Measurements from ENCODE around the gene DCX. TPM values are rescaled to one million over a fixed set of nuclear protein-coding genes. Genes with fewer than 3 reads are reported as not detected.
A peak's percentile ranks its signal among the peaks of the same experiment; 100 is the strongest.

DCX gene
- total and polyA plus RNA-seq, 8 donors, result 0.03 to 0.43 (median 0.21) TPM; not detected in 1

- Histone ChIP-seq H3K27me3 (peaks cover 0 to 6% (median 0%) of the 10 kb centered on the region in 4 donors), H3K36me3 (no peaks in the 10 kb centered on the region), H3K4me1 (peaks cover 0 to 7% (median 0%) of the 10 kb centered on the region in 3 donors), H3K4me3 (no peak overlapping the region), H3K27ac (no peak overlapping the region), H3K9me3 (no peaks in the 10 kb centered on the region)
- WGBS, 2 donors, result 88 to 96% methylated on average over 3 of the region's 3 CpGs
- intact Hi-C loops (cut with DNase I), result no loop called here
- ATAC-seq, result no peak
- no peak for TF ChIP-seq CTCF (IDR thresholded peaks at IDR 0.05)
- no peak for FAIRE-seq
- DNase-seq, result no peak
Measured at GRCh38 chrX:111288841-111289240, 123.2 kb downstream of the DCX start.

GRCh38 chrX:111284631-111285293 is 127.2 kb downstream of the DCX start:
- no peaks in the 10 kb centered on the region for H3K36me3 ChIP-seq
- H3K27ac ChIP-seq, result peak overlapping the region in 1 of 4 donors; percentile 19
- H3K4me3 ChIP-seq, result no peak overlapping the region
- no peaks in the 10 kb centered on the region for H3K9me3 ChIP-seq
- no peak for TF ChIP-seq CTCF (IDR thresholded peaks at IDR 0.05)
- DNase-seq (peak in 1 of 6 donors; percentile 13), ATAC-seq (peak in 3 of 4 donors; percentile 38 to 75 (median 73)), FAIRE-seq (no peak)
- peaks cover 0 to 6% (median 0%) of the 10 kb centered on the region in 4 donors for H3K27me3 ChIP-seq
- intact Hi-C loops (cut with DNase I), result no loop called here
- 16 to 17% methylated on average over 8 of the region's 8 CpGs for WGBS, 2 donors
- H3K4me1 ChIP-seq, result peaks cover 0 to 7% (median 0%) of the 10 kb centered on the region in 3 donors

- intact Hi-C loops (cut with DNase I), result no loop called here
- ATAC-seq (no peak), DNase-seq (no peak), FAIRE-seq (no peak)
- no peak for TF ChIP-seq CTCF (IDR thresholded peaks at IDR 0.05)
- no peak overlapping the region for H3K27ac ChIP-seq
- WGBS, 2 donors, result 64 to 83% methylated on average over 2 of the region's 2 CpGs
- H3K27me3 ChIP-seq, result peaks cover 0 to 3% (median 0%) of the 10 kb centered on the region in 4 donors
- H3K9me3 ChIP-seq, result no peaks in the 10 kb centered on the region
- no peaks in the 10 kb centered on the region for H3K36me3 ChIP-seq
- no peak overlapping the region for H3K4me3 ChIP-seq
- H3K4me1 ChIP-seq, result peaks cover 0 to 7% (median 0%) of the 10 kb centered on the region in 3 donors
Measured at GRCh38 chrX:111283446-111283845, 128.5 kb downstream of the DCX start.

- ATAC-seq, result no peak
- Histone ChIP-seq H3K4me3 (no peak overlapping the region), H3K27me3 (no peaks in the 10 kb centered on the region), H3K9me3 (no peaks in the 10 kb centered on the region), H3K36me3 (no peaks in the 10 kb centered on the region), H3K4me1 (peaks cover 0 to 7% (median 0%) of the 10 kb centered on the region in 3 donors), H3K27ac (no peak overlapping the region)
- no peak for TF ChIP-seq CTCF (IDR thresholded peaks at IDR 0.05)
- intact Hi-C loops (cut with DNase I), result no loop called here
- no peak for DNase-seq
- 90 to 96% methylated on average over 1 of the region's 1 CpG for WGBS, 2 donors
- no peak for FAIRE-seq
Measured at GRCh38 chrX:111282991-111283390, 129.0 kb downstream of the DCX start.

- 63 to 90% methylated on average over 6 of the region's 6 CpGs for WGBS, 2 donors
- DNase-seq (no peak), FAIRE-seq (no peak), ATAC-seq (no peak)
- Histone ChIP-seq H3K4me3 (no peak overlapping the region), H3K36me3 (no peaks in the 10 kb centered on the region), H3K4me1 (peaks cover 0 to 7% (median 0%) of the 10 kb centered on the region in 3 donors), H3K27ac (no peak overlapping the region), H3K9me3 (no peaks in the 10 kb centered on the region), H3K27me3 (no peaks in the 10 kb centered on the region)
- TF ChIP-seq CTCF (IDR thresholded peaks at IDR 0.05), result no peak
- intact Hi-C loops (cut with DNase I), result no loop called here
Measured at GRCh38 chrX:111282139-111282538, 129.9 kb downstream of the DCX start.

All from pancreas (tissue), 10 donors.